Activated naive CD8-positive, alpha-beta T cell treated with anti-CD3 and anti-CD28 coated beads, Interleukin-2, amount 50 U/mL, for 24 hours (primary cell): ENCODE measurements around the gene RBBP6.

Experiments
- ATAC-seq: fragments of 150-1000 bp; cut with Tn5 transposase; one replicate; pipeline ENCODE4 v1.10.0; 2021
- DNase-seq: peaks from one replicate; pipeline ENCODE4 v3.0.0; 2021
- H3K27ac Mint-ChIP-seq: one replicate; pipeline ENCODE4 v1.8.0; 2021; ENCODE audit warnings: mild to moderate bottlenecking, mixed read lengths
- H3K27me3 Mint-ChIP-seq: one replicate; pipeline ENCODE4 v1.8.0; 2021; ENCODE audit warnings: mixed read lengths
- H3K36me3 Mint-ChIP-seq: one replicate; pipeline ENCODE4 v1.8.0; 2021; ENCODE audit warnings: low read depth, mixed read lengths
- H3K4me1 Mint-ChIP-seq: one replicate; pipeline ENCODE4 v1.8.0; 2021; ENCODE audit warnings: mixed read lengths
- H3K4me3 Mint-ChIP-seq: one replicate; pipeline ENCODE4 v1.8.0; 2021; ENCODE audit warnings: mild to moderate bottlenecking, moderate library complexity, mixed read lengths
- H3K9me3 Mint-ChIP-seq: one replicate; pipeline ENCODE4 v1.8.0; 2021; ENCODE audit warnings: mixed read lengths

Gene RBBP6

GRCh38 chr16:24511792-24512191 lies 27.6 kb upstream of the RBBP6 start:
- no peak overlapping the region for H3K27ac Mint-ChIP-seq
- H3K9me3 Mint-ChIP-seq: no peaks in the 10 kb centered on the region
- no peaks in the 10 kb centered on the region for H3K4me1 Mint-ChIP-seq
- DNase-seq (no peak), ATAC-seq (no peak)
- no peak overlapping the region for H3K4me3 Mint-ChIP-seq
- no peaks in the 10 kb centered on the region for H3K36me3 Mint-ChIP-seq
- H3K27me3 Mint-ChIP-seq: peaks cover 3% of the 10 kb centered on the region

DNA sequence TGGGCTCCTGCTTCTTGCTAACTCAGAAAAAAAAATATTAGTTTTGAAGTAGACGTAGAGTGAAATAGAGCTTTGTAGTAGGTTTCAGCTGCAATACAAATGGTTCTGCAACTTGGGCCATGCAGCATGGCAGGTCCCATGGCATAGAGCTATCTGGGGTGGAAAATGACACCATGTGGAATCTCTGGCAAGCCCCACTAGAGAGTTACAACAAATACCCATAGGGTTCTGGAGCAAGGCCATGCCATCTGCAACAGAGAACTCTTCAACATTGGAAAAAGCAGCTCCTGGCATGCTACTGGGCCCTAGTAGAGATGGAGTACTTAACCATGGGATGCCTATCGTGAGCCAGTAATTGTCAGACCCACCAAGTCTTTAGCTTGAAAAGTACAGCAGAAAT lies 25.3 kb upstream of the RBBP6 start:
- ATAC-seq (no peak), DNase-seq (no peak)
- H3K27ac Mint-ChIP-seq: no peak overlapping the region
- H3K36me3 Mint-ChIP-seq: no peaks in the 10 kb centered on the region
- H3K9me3 Mint-ChIP-seq: no peaks in the 10 kb centered on the region
- no peaks in the 10 kb centered on the region for H3K4me1 Mint-ChIP-seq
- H3K27me3 Mint-ChIP-seq: peaks cover 2% of the 10 kb centered on the region
- no peak overlapping the region for H3K4me3 Mint-ChIP-seq

GRCh38 chr16:24515186-24515585 lies 24.2 kb upstream of the RBBP6 start:
- no peaks in the 10 kb centered on the region for H3K36me3 Mint-ChIP-seq

DNA sequence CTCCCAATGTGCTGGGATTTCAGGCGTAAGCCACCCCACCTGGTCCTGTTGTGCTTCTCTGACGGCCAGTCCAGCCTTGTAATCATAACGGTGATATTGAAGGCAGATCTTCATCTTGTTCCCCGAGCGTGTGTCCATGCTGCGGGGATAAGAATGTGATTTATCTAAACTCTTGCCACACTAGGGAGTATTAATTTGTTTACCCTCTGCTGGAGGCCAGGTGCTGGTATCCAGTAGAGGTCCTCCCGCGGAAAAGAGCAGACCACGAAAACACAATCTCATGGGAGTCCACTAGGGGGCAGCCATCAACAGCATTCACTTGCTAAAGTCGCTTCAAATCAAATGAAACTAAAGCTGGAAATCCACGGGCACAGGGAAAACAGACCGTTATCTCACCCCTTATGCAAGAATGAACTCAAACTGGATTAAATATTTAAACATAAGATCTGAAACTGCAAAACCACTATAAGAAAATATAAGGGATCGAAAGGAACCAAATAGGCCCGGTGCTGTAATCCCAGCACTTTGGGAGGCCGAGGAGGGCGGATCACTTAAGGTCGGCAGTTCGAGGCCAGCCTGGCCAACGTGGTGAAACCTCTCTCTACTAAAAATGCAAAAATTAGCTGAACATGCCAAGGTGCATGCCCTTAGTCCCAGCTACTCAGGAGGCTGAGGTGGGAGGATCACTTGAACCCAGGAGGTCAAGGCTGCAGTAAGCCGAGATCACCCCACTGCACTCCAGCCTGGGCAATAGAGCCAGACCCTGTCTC lies 22.3 kb upstream of the RBBP6 start:
- DNase-seq (peak; percentile 80), ATAC-seq (peak; percentile 65)
- Mint-ChIP-seq H3K27me3 (peaks cover 2% of the 10 kb centered on the region), H3K4me3 (no peak overlapping the region), H3K27ac (no peak overlapping the region), H3K4me1 (peaks cover 1% of the 10 kb centered on the region), H3K36me3 (no peaks in the 10 kb centered on the region), H3K9me3 (no peaks in the 10 kb centered on the region)

More at GRCh38 chr16:24515186-24515585, 24.2 kb upstream of the RBBP6 start:
- ATAC-seq (no peak), DNase-seq (no peak)
- H3K4me3 Mint-ChIP-seq: no peak overlapping the region
- no peaks in the 10 kb centered on the region for H3K4me1 Mint-ChIP-seq
- no peak overlapping the region for H3K27ac Mint-ChIP-seq
- H3K9me3 Mint-ChIP-seq: no peaks in the 10 kb centered on the region
- peaks cover 2% of the 10 kb centered on the region for H3K27me3 Mint-ChIP-seq

DNA sequence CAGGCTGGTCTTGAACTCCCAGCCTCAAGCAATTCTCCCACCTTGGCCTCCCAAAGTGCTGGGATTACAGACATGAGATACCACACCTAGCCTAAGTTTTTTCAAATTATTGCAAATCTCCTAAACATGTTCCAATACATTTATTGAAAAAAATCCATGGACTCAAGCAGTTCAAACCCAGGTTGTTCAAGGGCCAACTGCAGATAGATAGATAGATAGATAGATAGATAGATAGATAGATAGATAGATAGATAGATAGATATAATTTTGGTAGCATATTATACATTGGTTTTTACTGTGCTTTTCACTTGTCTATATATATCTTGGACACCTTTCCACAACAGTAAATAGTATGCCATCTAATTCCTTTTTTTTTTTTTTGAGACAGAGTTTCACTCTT lies 20.9 kb upstream of the RBBP6 start:
- no peak overlapping the region for H3K27ac Mint-ChIP-seq
- peaks cover 2% of the 10 kb centered on the region for H3K27me3 Mint-ChIP-seq
- DNase-seq: no peak

DNA sequence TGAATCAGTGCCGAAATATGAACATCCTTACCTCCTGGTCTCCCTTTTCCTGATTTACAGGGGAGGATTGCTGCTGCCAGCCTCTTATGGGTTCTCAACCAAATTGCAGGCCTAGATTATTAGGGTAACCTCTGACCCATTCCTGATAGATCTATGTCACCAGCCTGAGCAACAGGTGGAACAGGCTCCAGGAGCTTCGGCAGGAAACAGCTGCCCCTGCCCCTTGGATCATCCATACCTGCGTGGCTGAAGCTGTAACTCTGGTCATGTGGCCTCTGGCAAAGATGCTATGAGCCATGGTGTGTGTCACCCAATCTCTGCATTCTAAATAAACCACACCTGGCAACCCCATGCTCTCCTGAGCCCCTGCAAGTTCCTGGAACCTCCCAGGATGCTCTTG lies 18.4 kb upstream of the RBBP6 start:
- no peak overlapping the region for H3K4me3 Mint-ChIP-seq
- ATAC-seq (no peak), DNase-seq (no peak)
- H3K4me1 Mint-ChIP-seq: peaks cover 5% of the 10 kb centered on the region
- no peak overlapping the region for H3K27ac Mint-ChIP-seq
- no peaks in the 10 kb centered on the region for H3K9me3 Mint-ChIP-seq
- H3K27me3 Mint-ChIP-seq: peaks cover 2% of the 10 kb centered on the region
- no peaks in the 10 kb centered on the region for H3K36me3 Mint-ChIP-seq

More for the DNA sequence above, 20.9 kb upstream of the RBBP6 start:
- H3K36me3 Mint-ChIP-seq: no peaks in the 10 kb centered on the region
- no peaks in the 10 kb centered on the region for H3K9me3 Mint-ChIP-seq
- H3K4me3 Mint-ChIP-seq: no peak overlapping the region
- no peak for ATAC-seq
- H3K4me1 Mint-ChIP-seq: peaks cover 1% of the 10 kb centered on the region

- Mint-ChIP-seq H3K9me3 (no peaks in the 10 kb centered on the region), H3K4me3 (no peak overlapping the region), H3K36me3 (no peaks in the 10 kb centered on the region), H3K27ac (no peak overlapping the region), H3K4me1 (peaks cover 6% of the 10 kb centered on the region), H3K27me3 (peaks cover 7% of the 10 kb centered on the region)
- DNase-seq (no peak), ATAC-seq (no peak)
Observed at GRCh38 chr16:24522751-24523150, 16.6 kb upstream of the RBBP6 start.

DNA sequence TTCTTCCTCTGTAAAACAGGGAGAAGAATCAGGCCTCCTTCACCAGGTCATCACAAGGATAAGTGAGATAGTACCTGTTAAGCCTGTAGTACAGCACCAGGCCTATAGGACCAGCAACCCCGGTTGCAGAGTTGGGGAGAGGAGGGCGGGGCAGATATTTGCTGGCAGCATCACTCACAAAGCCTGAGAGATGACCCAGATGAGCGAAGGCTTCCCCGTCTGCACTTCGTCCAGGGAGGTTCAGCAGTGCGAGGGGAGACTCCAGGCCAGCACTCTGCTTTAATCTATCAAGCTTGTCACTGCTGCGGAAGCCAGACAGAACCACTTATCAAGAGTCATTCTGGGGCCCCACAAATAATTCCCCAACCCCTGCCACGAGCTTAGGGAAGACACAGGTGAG lies 15.8 kb upstream of the RBBP6 start:
- DNase-seq (no peak), ATAC-seq (no peak)
- Mint-ChIP-seq H3K4me3 (no peak overlapping the region), H3K36me3 (no peaks in the 10 kb centered on the region), H3K9me3 (no peaks in the 10 kb centered on the region), H3K27ac (no peak overlapping the region), H3K27me3 (peaks cover 7% of the 10 kb centered on the region), H3K4me1 (peaks cover 6% of the 10 kb centered on the region)

DNA sequence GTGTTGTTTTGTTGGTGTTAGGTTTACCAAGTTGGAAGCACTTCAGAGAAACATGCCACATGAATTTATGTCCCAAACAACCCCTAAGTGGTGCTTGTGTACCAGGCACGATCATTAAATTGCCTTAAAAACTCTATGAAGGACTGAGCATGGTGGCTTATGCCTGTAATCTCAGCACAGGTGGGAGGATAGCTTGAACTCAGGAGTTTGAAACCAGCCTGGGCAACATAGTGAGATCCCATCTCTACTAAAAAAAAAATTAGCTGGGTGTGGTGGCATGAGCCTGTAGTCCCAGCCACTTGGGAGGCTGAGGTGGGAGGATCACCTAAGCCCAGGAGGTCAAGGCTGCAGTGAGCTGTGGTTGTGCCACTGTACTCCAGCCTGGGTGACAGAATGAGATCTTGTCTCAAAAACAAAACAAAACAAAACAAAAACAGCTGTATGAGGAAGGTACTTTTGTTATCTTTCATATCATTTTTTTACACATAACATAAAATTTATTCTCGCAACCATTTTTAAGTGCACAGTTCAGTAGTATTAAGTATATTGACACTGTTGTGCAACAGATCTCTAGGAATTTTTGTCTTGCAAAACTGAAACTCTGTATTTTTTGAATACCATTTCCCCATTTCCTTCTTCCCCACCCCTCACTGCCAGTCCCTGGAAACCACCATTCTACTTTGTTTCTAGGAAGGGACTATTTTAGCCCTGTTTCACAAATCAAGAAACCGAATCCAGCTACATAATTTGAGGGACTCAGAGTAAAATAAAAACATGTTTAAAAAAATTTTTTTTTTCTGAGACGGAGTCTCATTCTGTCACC lies 14.3 kb upstream of the RBBP6 start:
- peaks cover 9% of the 10 kb centered on the region for H3K27me3 Mint-ChIP-seq
- DNase-seq: no peak
- no peak for ATAC-seq
- no peaks in the 10 kb centered on the region for H3K9me3 Mint-ChIP-seq
- no peak overlapping the region for H3K27ac Mint-ChIP-seq
- peaks cover 6% of the 10 kb centered on the region for H3K4me1 Mint-ChIP-seq
- no peak overlapping the region for H3K4me3 Mint-ChIP-seq
- no peaks in the 10 kb centered on the region for H3K36me3 Mint-ChIP-seq

GRCh38 chr16:24525970-24526559 lies 13.3 kb upstream of the RBBP6 start:
- peaks cover 9% of the 10 kb centered on the region for H3K27me3 Mint-ChIP-seq
- DNase-seq (no peak), ATAC-seq (no peak)
- H3K27ac Mint-ChIP-seq: no peak overlapping the region
- no peak overlapping the region for H3K4me3 Mint-ChIP-seq
- H3K9me3 Mint-ChIP-seq: no peaks in the 10 kb centered on the region
- peaks cover 6% of the 10 kb centered on the region for H3K4me1 Mint-ChIP-seq
- no peaks in the 10 kb centered on the region for H3K36me3 Mint-ChIP-seq

DNA sequence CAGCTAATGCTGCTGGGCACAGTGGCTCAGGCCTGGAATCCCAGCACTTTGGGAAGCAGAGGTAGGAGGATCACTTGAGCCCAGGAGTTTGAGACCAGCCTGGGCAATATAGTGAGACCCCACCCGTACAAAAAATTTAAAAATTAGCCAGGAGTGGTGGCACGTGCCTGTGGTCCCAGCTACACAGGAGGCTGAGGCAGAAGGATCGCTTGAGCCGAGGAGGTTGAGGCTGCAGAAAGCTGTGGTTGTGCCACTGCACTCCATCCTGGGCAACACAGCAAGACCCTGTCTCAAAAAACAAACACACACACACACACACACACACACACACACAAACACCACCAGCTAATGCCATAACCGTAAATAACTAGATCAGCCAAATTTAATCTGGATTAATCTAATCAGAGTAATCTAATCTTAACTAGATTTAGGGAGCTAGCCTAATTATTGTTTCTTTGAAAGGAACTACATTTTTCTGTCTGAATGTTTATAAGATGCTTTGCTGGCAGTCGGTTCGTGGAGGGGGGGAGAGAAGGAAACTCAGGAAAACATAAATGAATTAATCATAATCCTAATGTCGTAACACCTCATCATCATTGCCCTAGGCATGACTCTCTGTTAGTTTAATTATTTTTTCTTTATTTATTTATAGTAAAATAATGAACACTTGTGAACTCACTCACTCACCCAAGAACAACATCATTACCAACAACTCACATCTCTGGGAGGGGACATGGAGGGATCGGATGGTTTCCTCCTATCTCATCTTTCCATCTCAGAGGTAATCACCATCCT lies 12.5 kb upstream of the RBBP6 start:
- H3K4me3 Mint-ChIP-seq: no peak overlapping the region
- H3K27me3 Mint-ChIP-seq: peaks cover 9% of the 10 kb centered on the region
- ATAC-seq (no peak), DNase-seq (no peak)
- no peak overlapping the region for H3K27ac Mint-ChIP-seq
- H3K4me1 Mint-ChIP-seq: peaks cover 5% of the 10 kb centered on the region
- no peaks in the 10 kb centered on the region for H3K36me3 Mint-ChIP-seq
- H3K9me3 Mint-ChIP-seq: no peaks in the 10 kb centered on the region

DNA sequence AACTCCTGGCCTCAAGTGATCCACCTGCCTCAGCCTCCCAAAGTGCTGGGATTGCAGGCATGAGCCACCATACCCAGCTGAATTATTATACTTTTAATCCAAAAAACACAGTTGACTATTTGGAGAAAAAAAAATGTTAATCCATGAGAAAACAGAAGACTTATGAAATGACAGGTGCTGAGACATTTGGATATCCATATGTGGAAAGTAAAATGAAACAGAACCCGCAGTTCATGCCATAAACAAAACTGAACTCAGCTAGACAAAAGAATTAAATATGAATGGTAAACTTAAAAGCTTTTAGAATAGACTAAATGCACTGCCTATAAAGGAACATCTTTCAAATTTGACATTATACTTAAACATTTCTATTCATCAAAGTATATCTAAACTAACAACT lies 8.2 kb upstream of the RBBP6 start:
- DNase-seq: no peak
- no peaks in the 10 kb centered on the region for H3K9me3 Mint-ChIP-seq
- peaks cover 7% of the 10 kb centered on the region for H3K27me3 Mint-ChIP-seq
- no peaks in the 10 kb centered on the region for H3K36me3 Mint-ChIP-seq
- ATAC-seq: no peak
- H3K4me3 Mint-ChIP-seq: no peak overlapping the region
- H3K4me1 Mint-ChIP-seq: no peaks in the 10 kb centered on the region
- H3K27ac Mint-ChIP-seq: no peak overlapping the region

- no peaks in the 10 kb centered on the region for H3K9me3 Mint-ChIP-seq
- DNase-seq (no peak), ATAC-seq (no peak)
- no peak overlapping the region for H3K4me3 Mint-ChIP-seq
- H3K27ac Mint-ChIP-seq: no peak overlapping the region
- peaks cover 1% of the 10 kb centered on the region for H3K27me3 Mint-ChIP-seq
- H3K36me3 Mint-ChIP-seq: peaks cover 2% of the 10 kb centered on the region
- peaks cover 15% of the 10 kb centered on the region for H3K4me1 Mint-ChIP-seq
Observed at GRCh38 chr16:24534620-24535019, 4.7 kb upstream of the RBBP6 start.

GRCh38 chr16:24535827-24536226 lies 3.5 kb upstream of the RBBP6 start:
- no peaks in the 10 kb centered on the region for H3K27me3 Mint-ChIP-seq
- ATAC-seq (no peak), DNase-seq (no peak)
- H3K36me3 Mint-ChIP-seq: peaks cover 7% of the 10 kb centered on the region
- H3K4me3 Mint-ChIP-seq: no peak overlapping the region
- no peak overlapping the region for H3K27ac Mint-ChIP-seq
- peaks cover 15% of the 10 kb centered on the region for H3K4me1 Mint-ChIP-seq
- H3K9me3 Mint-ChIP-seq: no peaks in the 10 kb centered on the region
